Measurements from ENCODE around the gene HUWE1. TPM values are rescaled to one million over a fixed set of nuclear protein-coding genes. Genes with fewer than 3 reads are reported as not detected.
A peak's percentile ranks its signal among the peaks of the same experiment; 100 is the strongest.

HUWE1 gene
- total and polyA plus RNA-seq, 9 of the 15 experiments (the other 6 are each of a cell fraction or from before 2014, with no cell fraction given) = 23.9 to 204 (median 65.1) TPM

DNA sequence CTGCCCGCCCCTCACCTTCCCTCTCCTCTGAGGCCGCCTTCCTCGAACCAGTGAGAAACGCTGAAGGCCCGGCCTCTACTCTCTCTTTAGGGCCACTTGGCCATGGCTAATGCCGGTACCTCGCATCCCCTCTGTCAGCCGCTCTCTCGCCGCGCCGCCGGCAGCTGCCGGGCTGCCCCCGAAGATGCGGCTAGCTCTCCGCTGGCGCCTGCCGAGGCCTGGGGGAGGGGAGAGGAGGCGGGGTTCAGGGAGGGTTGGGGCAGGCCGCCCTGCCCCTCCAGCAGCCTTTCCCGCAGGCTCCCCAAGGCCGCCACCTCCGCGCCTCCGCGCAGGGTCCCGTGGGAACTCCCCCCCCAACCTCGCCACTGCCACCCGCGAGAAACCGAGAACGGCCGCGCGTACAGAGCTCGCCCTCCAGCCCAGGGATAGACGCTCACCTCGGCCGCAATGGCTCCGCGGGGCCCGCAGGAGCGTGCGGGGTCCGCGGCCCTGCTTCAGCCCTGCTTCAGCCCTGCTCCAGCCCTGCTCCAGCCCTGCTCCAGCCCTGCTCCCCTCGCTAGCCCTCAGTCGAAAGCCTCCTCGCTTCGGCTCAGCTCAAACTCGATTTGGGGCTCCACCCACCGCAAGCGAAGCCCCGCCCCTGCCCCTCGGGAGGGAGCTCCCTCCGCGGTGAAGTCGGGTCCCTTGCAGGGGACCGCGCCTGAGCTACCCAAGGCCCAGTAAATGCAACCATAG, at the start of gene HUWE1 (continued):
- TF ChIP-seq, protein P1, sequence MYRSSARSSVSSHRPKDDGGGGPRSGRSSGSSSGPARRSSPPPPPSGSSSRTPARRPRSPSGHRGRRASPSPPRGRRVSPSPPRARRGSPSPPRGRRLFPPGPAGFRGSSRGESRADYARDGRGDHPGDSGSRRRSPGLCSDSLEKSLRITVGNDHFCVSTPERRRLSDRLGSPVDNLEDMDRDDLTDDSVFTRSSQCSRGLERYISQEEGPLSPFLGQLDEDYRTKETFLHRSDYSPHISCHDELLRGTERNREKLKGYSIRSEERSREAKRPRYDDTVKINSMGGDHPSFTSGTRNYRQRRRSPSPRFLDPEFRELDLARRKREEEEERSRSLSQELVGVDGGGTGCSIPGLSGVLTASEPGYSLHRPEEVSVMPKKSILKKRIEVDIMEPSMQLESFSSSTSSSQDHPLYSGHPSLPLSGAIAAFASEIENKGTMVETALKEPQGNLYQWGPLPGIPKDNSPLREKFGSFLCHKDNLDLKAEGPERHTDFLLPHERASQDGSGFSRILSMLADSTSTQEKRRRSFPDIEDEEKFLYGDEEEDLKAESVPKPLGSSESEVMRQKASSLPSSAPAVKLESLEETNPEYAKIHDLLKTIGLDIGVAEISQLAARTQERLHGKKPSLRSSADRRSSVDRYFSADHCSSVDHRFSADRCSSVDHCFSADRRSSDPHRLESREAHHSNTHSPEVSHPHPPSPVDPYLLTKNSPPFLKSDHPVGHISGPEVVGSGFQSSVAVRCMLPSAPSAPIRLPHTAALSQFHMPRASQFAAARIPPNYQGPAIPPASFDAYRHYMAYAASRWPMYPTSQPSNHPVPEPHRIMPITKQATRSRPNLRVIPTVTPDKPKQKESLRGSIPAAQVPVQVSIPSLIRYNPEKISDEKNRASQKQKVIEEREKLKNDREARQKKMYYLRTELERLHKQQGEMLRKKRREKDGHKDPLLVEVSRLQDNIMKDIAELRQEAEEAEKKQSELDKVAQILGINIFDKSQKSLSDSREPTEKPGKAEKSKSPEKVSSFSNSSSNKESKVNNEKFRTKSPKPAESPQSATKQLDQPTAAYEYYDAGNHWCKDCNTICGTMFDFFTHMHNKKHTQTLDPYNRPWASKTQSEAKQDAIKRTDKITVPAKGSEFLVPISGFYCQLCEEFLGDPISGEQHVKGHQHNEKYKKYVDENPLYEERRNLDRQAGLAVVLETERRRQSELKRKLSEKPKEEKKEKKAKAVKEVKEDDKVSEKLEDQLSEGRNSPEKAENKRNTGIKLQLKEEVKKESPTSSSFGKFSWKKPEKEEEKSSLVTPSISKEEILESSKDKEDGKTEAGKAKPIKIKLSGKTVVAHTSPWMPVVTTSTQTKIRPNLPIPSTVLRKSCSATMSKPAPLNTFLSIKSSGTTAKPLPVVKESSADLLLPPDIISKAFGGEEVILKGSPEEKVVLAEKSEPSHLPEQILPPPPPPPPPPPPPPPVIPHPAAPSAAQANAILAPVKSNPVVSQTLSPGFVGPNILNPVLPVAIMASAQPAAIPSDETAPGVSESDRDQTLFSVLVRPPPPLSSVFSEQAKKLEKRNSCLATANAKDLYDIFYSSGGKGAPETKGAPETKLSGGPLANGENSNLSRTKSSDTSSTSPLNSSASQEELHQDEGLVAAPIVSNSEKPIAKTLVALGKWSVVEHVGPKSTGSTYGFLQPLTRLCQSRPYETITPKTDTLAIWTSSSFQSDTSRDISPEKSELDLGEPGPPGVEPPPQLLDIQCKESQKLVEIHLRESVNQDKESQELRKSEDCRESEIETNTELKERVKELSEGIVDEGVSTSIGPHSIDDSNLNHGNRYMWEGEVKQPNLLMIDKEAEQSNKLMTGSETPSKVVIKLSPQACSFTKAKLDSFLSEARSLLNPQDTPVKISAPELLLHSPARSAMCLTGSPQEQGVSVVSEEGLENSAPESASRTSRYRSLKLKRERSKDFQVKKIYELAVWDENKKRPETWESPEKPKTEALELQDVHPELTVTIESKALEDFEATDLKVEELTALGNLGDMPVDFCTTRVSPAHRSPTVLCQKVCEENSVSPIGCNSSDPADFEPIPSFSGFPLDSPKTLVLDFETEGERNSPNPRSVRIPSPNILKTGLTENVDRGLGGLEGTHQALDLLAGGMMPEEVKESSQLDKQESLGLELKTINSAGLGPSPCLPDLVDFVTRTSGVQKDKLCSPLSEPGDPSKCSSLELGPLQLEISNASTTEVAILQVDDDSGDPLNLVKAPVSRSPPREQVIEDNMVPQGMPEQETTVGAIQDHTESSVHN (IDR thresholded peaks at IDR 0.05; ENCODE audit: borderline replicate concordance in 1 of 2, low read depth in 1 of 2) = no peak
- TF ChIP-seq, protein P2, sequence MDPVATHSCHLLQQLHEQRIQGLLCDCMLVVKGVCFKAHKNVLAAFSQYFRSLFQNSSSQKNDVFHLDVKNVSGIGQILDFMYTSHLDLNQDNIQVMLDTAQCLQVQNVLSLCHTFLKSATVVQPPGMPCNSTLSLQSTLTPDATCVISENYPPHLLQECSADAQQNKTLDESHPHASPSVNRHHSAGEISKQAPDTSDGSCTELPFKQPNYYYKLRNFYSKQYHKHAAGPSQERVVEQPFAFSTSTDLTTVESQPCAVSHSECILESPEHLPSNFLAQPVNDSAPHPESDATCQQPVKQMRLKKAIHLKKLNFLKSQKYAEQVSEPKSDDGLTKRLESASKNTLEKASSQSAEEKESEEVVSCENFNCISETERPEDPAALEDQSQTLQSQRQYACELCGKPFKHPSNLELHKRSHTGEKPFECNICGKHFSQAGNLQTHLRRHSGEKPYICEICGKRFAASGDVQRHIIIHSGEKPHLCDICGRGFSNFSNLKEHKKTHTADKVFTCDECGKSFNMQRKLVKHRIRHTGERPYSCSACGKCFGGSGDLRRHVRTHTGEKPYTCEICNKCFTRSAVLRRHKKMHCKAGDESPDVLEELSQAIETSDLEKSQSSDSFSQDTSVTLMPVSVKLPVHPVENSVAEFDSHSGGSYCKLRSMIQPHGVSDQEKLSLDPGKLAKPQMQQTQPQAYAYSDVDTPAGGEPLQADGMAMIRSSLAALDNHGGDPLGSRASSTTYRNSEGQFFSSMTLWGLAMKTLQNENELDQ (CRISPR knock-in tag; IDR thresholded peaks at IDR 0.05; ENCODE audit: borderline replicate concordance) = no peak
- TF ChIP-seq E2F3 (CRISPR knock-in tag; IDR thresholded peaks at IDR 0.05) (no peak), ZZZ3 (IDR thresholded peaks at IDR 0.05) (no peak), XRCC4 (IDR thresholded peaks at IDR 0.05; ENCODE audit: extremely low read depth, insufficient read depth, insufficient read length) (no peak), ZNF778 (CRISPR knock-in tag; IDR thresholded peaks at IDR 0.05) (no peak), MAX (CRISPR knock-in tag; IDR thresholded peaks at IDR 0.05) (no peak), ETV6 (IDR thresholded peaks at IDR 0.05; ENCODE audit: borderline replicate concordance in 1 of 2, low read depth in 2 of 2, low read length in 1 of 2) (no peak), ETV6 (CRISPR knock-in tag; IDR thresholded peaks at IDR 0.05; ENCODE audit: borderline replicate concordance) (peak; percentile 30; the same call in 1 of the 2 replicates), NFYB (IDR thresholded peaks at IDR 0.05; ENCODE audit: extremely low read depth, insufficient read length) (no peak), ZNF274 (IDR thresholded peaks at IDR 0.05; ENCODE audit: borderline replicate concordance, low read depth, low read length) (no peak), EP400 (IDR thresholded peaks at IDR 0.05) (peak; percentile 52; the same call in 1 of the 2 replicates), ZNF347 (CRISPR knock-in tag; IDR thresholded peaks at IDR 0.05; ENCODE audit: low read depth) (no peak), HNRNPL (IDR thresholded peaks at IDR 0.05; ENCODE audit: low read depth, low read length) (no peak)
- TF ChIP-seq, protein P3, sequence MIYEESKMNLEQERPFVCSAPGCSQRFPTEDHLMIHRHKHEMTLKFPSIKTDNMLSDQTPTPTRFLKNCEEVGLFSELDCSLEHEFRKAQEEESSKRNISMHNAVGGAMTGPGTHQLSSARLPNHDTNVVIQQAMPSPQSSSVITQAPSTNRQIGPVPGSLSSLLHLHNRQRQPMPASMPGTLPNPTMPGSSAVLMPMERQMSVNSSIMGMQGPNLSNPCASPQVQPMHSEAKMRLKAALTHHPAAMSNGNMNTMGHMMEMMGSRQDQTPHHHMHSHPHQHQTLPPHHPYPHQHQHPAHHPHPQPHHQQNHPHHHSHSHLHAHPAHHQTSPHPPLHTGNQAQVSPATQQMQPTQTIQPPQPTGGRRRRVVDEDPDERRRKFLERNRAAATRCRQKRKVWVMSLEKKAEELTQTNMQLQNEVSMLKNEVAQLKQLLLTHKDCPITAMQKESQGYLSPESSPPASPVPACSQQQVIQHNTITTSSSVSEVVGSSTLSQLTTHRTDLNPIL (CRISPR knock-in tag; IDR thresholded peaks at IDR 0.05) = no peak

Measured in K562 (cell line).